Upper lobe of left lung (tissue), 4 donors: ENCODE data around the gene RNF180.

Experiments used
- CTCF ChIP-seq, 6 experiments: fragments of 450-650 bp in 4 of 6; fragments of 200-600 bp in 2 of 6; sonication (generic) in 2 of 6; IDR thresholded peaks; one replicate each; pipeline ENCODE4 v1.5.1; 2016 to 2019; ENCODE audit warnings: antibody characterized with exemption in 6 of 6
- POLR2A ChIP-seq, 4 donors: fragments of 450-650 bp; IDR thresholded peaks; one replicate each; pipeline ENCODE4 v1.5.1; 2016 to 2017; ENCODE audit warnings: antibody characterized with exemption in 4 of 4, mild to moderate bottlenecking in 2 of 4
- POLR2AphosphoS5 ChIP-seq, 2 donors: sonication (generic); formaldehyde crosslinking; IDR thresholded peaks; one replicate each; pipeline ENCODE4 v1.5.1; 2017; ENCODE audit warnings: antibody characterized with exemption in 2 of 2

GRCh38 chr5:64184832-64185231 is 19.2 kb downstream of the RNF180 start:
- TF ChIP-seq CTCF (IDR thresholded peaks at IDR 0.05) = no peak
- no peak for TF ChIP-seq POLR2AphosphoS5 (IDR thresholded peaks at IDR 0.05)
- no peak for TF ChIP-seq POLR2A (IDR thresholded peaks at IDR 0.05)
